Heart right ventricle (tissue), 16 donors: ENCODE results near the gene SCARF1. TPM values are rescaled to one million over a fixed set of nuclear protein-coding genes. Genes with fewer than 3 reads are reported as not detected.

Source experiments
- ATAC-seq, 8 donors: fragments of 200-7000 bp; cut with Tn5 transposase; one replicate each; pipeline ENCODE4 v1.9.1; 2020; ENCODE audit warnings: mild to moderate bottlenecking in 8 of 8, moderate library complexity in 8 of 8, moderate number of reproducible peaks in 1 of 8
- DNase-seq, 2 donors: peaks; one replicate each; pipeline ENCODE4 v3.0.0-alpha.2; 2020
- H3K27ac ChIP-seq, 10 donors: fragments of 200-600 bp; sonication (generic) in 2 of 10; one replicate each; pipeline versions ENCODE4 v1.5.0 to v1.8.0; 2020 to 2022; ENCODE audit warnings: mild to moderate bottlenecking in 3 of 10
- H3K27me3 ChIP-seq, 7 donors: fragments of 200-600 bp; one replicate each; pipeline ENCODE4 v1.8.0; 2021 to 2022; ENCODE audit warnings: mild to moderate bottlenecking in 2 of 7
- H3K36me3 ChIP-seq, 9 donors: fragments of 200-600 bp; sonication (generic) in 1 of 9; one replicate each; pipeline versions ENCODE4 v1.5.0 to v1.8.0; 2020 to 2022; ENCODE audit warnings: mild to moderate bottlenecking in 2 of 9
- H3K4me1 ChIP-seq, 9 donors: fragments of 200-600 bp; sonication (generic) in 1 of 9; one replicate each; pipeline versions ENCODE4 v1.5.0 to v1.8.0; 2020 to 2022; ENCODE audit warnings: mild to moderate bottlenecking in 4 of 9
- H3K4me3 ChIP-seq, 10 donors: fragments of 200-600 bp; sonication (generic) in 2 of 10; one replicate each; pipeline versions ENCODE4 v1.5.0 to v1.8.0; 2020 to 2022; ENCODE audit warnings: mild to moderate bottlenecking in 7 of 10, moderate library complexity in 2 of 10
- H3K9me3 ChIP-seq, 11 donors: fragments of 200-600 bp in 10 of 11; sonication (generic) in 2 of 11; one replicate each; pipeline versions ENCODE4 v1.5.0 to v1.8.0; 2013 to 2022; ENCODE audit warnings: mild to moderate bottlenecking in 2 of 11, control low read depth in 1 of 11, moderate library complexity in 1 of 11
- CTCF ChIP-seq, 9 donors: fragments of 200-600 bp; sonication (generic) in 2 of 9; IDR thresholded peaks; one replicate each; pipeline versions ENCODE4 v1.5.0 to v1.8.0; 2021 to 2022; ENCODE audit warnings: antibody characterized with exemption in 9 of 9, mild to moderate bottlenecking in 5 of 9, moderate library complexity in 1 of 9
- WGBS, 2 donors: extraction: QIAGEN DNeasy Blood & Tissue Kit; methylation state at CpG; one replicate each; pipeline ENCODE4 v1.1.7; 2013; ENCODE audit warnings: inconsistent platforms in 1 of 2; 5-methylcytosine and 5-hydroxymethylcytosine counted together
- intact Hi-C, 10 donors: fragments of 100-400 bp; cut with DNase I; formaldehyde crosslinking; loops; one replicate each; pipeline versions ENCODE4 v1.11.1 to v1.14.2; 2022
- polyA plus RNA-seq, 2 donors: library from polyadenylated mRNA; stranded (reverse); fragments of 200-250 nt; gene quantifications; one replicate each; pipeline ENCODE4 v1.2.3, GENCODE V29; 2013
- total RNA-seq, 10 donors: library from RNA; stranded (reverse); fragmentation: NEBNext Ultra II Directional in 3 of 10; extraction: Animal tissue kit (Norgen Biotek cat#: 25700) in 3 of 10; gene quantifications; one replicate each; pipeline versions ENCODE4 v1.2.1 to v1.2.4, GENCODE V29; 2021 to 2023
- donor health status: Arrhythmogenic right ventricular cardiomyopathy.
- donor health status: ischemic (EF 13 %, LVEDD 7.1; RV severe dilation, severe dysfunction).
- donor health status: healthy with polysubstance abuse.
- donor health status: DM: no; HTN: yes; CAD: no.
- donor health status: DM: no; HTN: no; CAD: no.
- donor health status: ischemic (EF 25% LVEDD 6.9; RV normal size, moderate dysfunction).
- donor health status: ischemic (EF 25% LVEDD 5.7; RV mildly dilated, moderate dysfunction).
- donor health status: healthy.
- donor health status: DM: yes; HTN: yes; CAD: no.
- donor health status: Ischemic cardiomyopathy.
- donor health status: ischemic (EF 35%, LVEDD 5.7; RV mildly dilated, moderate dysfunction).
- donor health status: nonischemic (EF 11% LVEDD 7.7; RV severe dilation, severe dysfunction).
- donor health status: DM: yes; HTN: yes; CAD: no.
- donor health status: PGD.
- donor health status: ischemic (EF 29% LVEDD 5.4; RV normal size, mild dysfunction).
- donor health status: nonischemic (EF 23%, LVEDD 6.1; RV moderate dilation, normal function).

Gene SCARF1
- total and polyA plus RNA-seq, 12 donors: 7.6 to 22.6 (median 13.2) TPM

- ATAC-seq: peak; percentile 48 to 96 (median 86)
- intact Hi-C loops: loop anchor here in 1 of 10 donors (5.0 kb wide), 1 partner anchor 37 kb away; the partner anchor contains the start of gene SLC43A2
- Histone ChIP-seq H3K9me3 (no peaks in the 10 kb centered on the region), H3K4me3 (no peak overlapping the region), H3K36me3 (peaks cover 0 to 39% (median 0%) of the 10 kb centered on the region in 9 donors), H3K4me1 (peaks cover 0 to 66% (median 25%) of the 10 kb centered on the region in 9 donors), H3K27me3 (no peaks in the 10 kb centered on the region), H3K27ac (peak overlapping the region; percentile 65 to 91 (median 80))
- no peak for TF ChIP-seq CTCF (IDR thresholded peaks at IDR 0.05)
- DNase-seq: peak; percentile 67 to 70
- 43 to 50% methylated on average over 19 of the region's 19 CpGs for WGBS, 2 donors
These were observed 55.3 kb downstream of the SCARF1 start for GRCh38 chr17:1590029-1590746.

- WGBS, 2 donors: 90 to 94% methylated on average over 33 of the region's 33 CpGs
- ATAC-seq: no peak
- Histone ChIP-seq H3K36me3 (peaks cover 0 to 51% (median 0%) of the 10 kb centered on the region in 9 donors), H3K9me3 (no peaks in the 10 kb centered on the region), H3K27me3 (no peaks in the 10 kb centered on the region), H3K27ac (peak overlapping the region in 8 of 10 donors; percentile 74 to 91 (median 82)), H3K4me3 (no peak overlapping the region), H3K4me1 (peaks cover 0 to 66% (median 25%) of the 10 kb centered on the region in 9 donors)
- intact Hi-C loops: no loop called here
- no peak for DNase-seq
- no peak for TF ChIP-seq CTCF (IDR thresholded peaks at IDR 0.05)
These were observed 56.5 kb downstream of the SCARF1 start for GRCh38 chr17:1588821-1589585.

- no peak for TF ChIP-seq CTCF (IDR thresholded peaks at IDR 0.05)
- Histone ChIP-seq H3K4me1 (peaks cover 0 to 51% (median 0%) of the 10 kb centered on the region in 9 donors), H3K4me3 (no peak overlapping the region), H3K36me3 (peaks cover 0 to 58% (median 0%) of the 10 kb centered on the region in 9 donors), H3K27me3 (no peaks in the 10 kb centered on the region), H3K9me3 (no peaks in the 10 kb centered on the region), H3K27ac (no peak overlapping the region)
- DNase-seq (no peak), ATAC-seq (no peak)
- intact Hi-C loops: loop anchor here in 1 of 10 donors (5.0 kb wide), 1 partner anchor 33 kb away; no protein-coding TSS in a partner anchor
- 98% methylated on average over 14 of the region's 14 CpGs for WGBS, 2 donors
These were observed 61.4 kb downstream of the SCARF1 start for GRCh38 chr17:1584167-1584566.

Other genes with a start within 250 kb of the SCARF1 start
- 100 to 1,000 TPM; 600 to 791 (median 620) TPM for gene YWHAE, start 245.5 kb downstream of the SCARF1 start, total RNA-seq
- 100 to 1,000 TPM; 478 to 505 TPM for gene YWHAE, start 245.5 kb downstream of the SCARF1 start, polyA plus RNA-seq
- gene CRK, start 189.5 kb downstream of the SCARF1 start, total RNA-seq: 10 to 100 TPM; 30.4 to 47.5 (median 37.9) TPM
- gene CRK, start 189.5 kb downstream of the SCARF1 start, polyA plus RNA-seq: 10 to 100 TPM; 22.2 to 29.4 TPM
- 100 to 1,000 TPM; 131 to 229 (median 179) TPM for gene MYO1C, start 153.0 kb downstream of the SCARF1 start, total RNA-seq
- 100 to 1,000 TPM; 101 to 120 TPM for gene MYO1C, start 153.0 kb downstream of the SCARF1 start, polyA plus RNA-seq
- gene INPP5K, start 129.1 kb downstream of the SCARF1 start, total RNA-seq: 10 to 100 TPM; 26.8 to 41.2 (median 32.7) TPM
- gene INPP5K, start 129.1 kb downstream of the SCARF1 start, polyA plus RNA-seq: 10 to 100 TPM; 38.6 to 45.5 TPM
- gene PITPNA, start 82.9 kb downstream of the SCARF1 start, total RNA-seq: 10 to 100 TPM; 39.5 to 61.0 (median 50.6) TPM
- 10 to 100 TPM in 1 of 2 donors, 1 to 10 TPM in 1; 8.0 to 36.9 TPM for gene PITPNA, start 82.9 kb downstream of the SCARF1 start, polyA plus RNA-seq
- 10 to 100 TPM in 1 of 10 donors, 1 to 10 TPM in 9; 4.1 to 16.4 (median 7.0) TPM for gene SLC43A2, start 16.9 kb downstream of the SCARF1 start, total RNA-seq
- gene SLC43A2, start 16.9 kb downstream of the SCARF1 start, polyA plus RNA-seq: 1 to 10 TPM; 1.6 to 3.9 TPM
- 10 to 100 TPM; 54.0 to 87.8 (median 63.2) TPM for gene RILP, start 4.1 kb upstream of the SCARF1 start, total RNA-seq
- gene RILP, start 4.1 kb upstream of the SCARF1 start, polyA plus RNA-seq: 100 to 1,000 TPM in 1 of 2 donors, 10 to 100 TPM in 1; 47.5 to 152 TPM
- 100 to 1,000 TPM; 137 to 205 (median 179) TPM for gene PRPF8, start 39.1 kb upstream of the SCARF1 start, total RNA-seq
- 100 to 1,000 TPM in 1 of 2 donors, 10 to 100 TPM in 1; 79.1 to 107 TPM for gene PRPF8, start 39.1 kb upstream of the SCARF1 start, polyA plus RNA-seq
- gene TLCD2, start 64.6 kb upstream of the SCARF1 start, total RNA-seq: 1 to 10 TPM in 9 of 10 donors, under 1 TPM in 1; 0.96 to 6.0 (median 1.9) TPM
- 1 to 10 TPM; 1.6 to 3.2 TPM for gene TLCD2, start 64.6 kb upstream of the SCARF1 start, polyA plus RNA-seq
- gene WDR81, start 79.0 kb upstream of the SCARF1 start, total RNA-seq: 10 to 100 TPM in 4 of 10 donors, 1 to 10 TPM in 6; 7.7 to 16.9 (median 9.2) TPM
- 10 to 100 TPM in 1 of 2 donors, 1 to 10 TPM in 1; 8.5 to 14.9 TPM for gene WDR81, start 79.0 kb upstream of the SCARF1 start, polyA plus RNA-seq
- gene SERPINF2, start 97.1 kb upstream of the SCARF1 start, total RNA-seq: 1 to 10 TPM in 3 of 10 donors, under 1 TPM in 5, not detected in 2; 0.18 to 1.3 (median 0.41) TPM
- gene SERPINF2, start 97.1 kb upstream of the SCARF1 start, polyA plus RNA-seq: 1 to 10 TPM; 2.0 to 2.8 TPM
- 100 to 1,000 TPM in 4 of 10 donors, 10 to 100 TPM in 6; 26.2 to 185 (median 89.1) TPM for gene SERPINF1, start 116.3 kb upstream of the SCARF1 start, total RNA-seq
- gene SERPINF1, start 116.3 kb upstream of the SCARF1 start, polyA plus RNA-seq: 100 to 1,000 TPM; 181 to 247 TPM
- gene SMYD4, start 184.2 kb upstream of the SCARF1 start, total RNA-seq: 10 to 100 TPM in 4 of 10 donors, 1 to 10 TPM in 6; 7.2 to 13.5 (median 9.3) TPM
- gene SMYD4, start 184.2 kb upstream of the SCARF1 start, polyA plus RNA-seq: 1 to 10 TPM; 4.6 to 6.9 TPM
- 10 to 100 TPM; 51.1 to 96.6 (median 75.4) TPM for gene RPA1, start 184.3 kb upstream of the SCARF1 start, total RNA-seq
- gene RPA1, start 184.3 kb upstream of the SCARF1 start, polyA plus RNA-seq: 10 to 100 TPM in 1 of 2 donors, 1 to 10 TPM in 1; 7.2 to 32.3 TPM